HEK293 (cell line): Measurements from ENCODE around the gene FASN.

Source experiments
- CTCF ChIA-PET: fragments of 350-600 bp; formaldehyde crosslinking; extraction: SDS; loops from one replicate; lab custom pipeline; 2021; ENCODE audit warnings: antibody characterized with exemption; lab: Yijun Ruan, JAX
- POLR2A ChIA-PET: fragments of 300-600 bp; formaldehyde crosslinking; extraction: SDS; loops from one replicate; lab custom pipeline; 2020; ENCODE audit warnings: antibody characterized with exemption, inconsistent platforms; lab: Yijun Ruan, JAX
- H3K27ac ChIP-seq: fragments of 200-500 bp; sonication (Bioruptor generic); 2 replicates; pipeline ENCODE4 v1.5.1; 2014; ENCODE audit warnings: low read depth, low read length, control low read depth, inconsistent platforms; ENCODE audit errors: extremely low read depth
- H3K36me3 ChIP-seq, 2 experiments: fragments of 200-500 bp in 1 of 2; sonication (Bioruptor generic) in 1 of 2; 1 replicate in 1 of 2; 2 replicates in 1 of 2; pipeline ENCODE4 v1.5.1; 2014 to 2017; ENCODE audit warnings: inconsistent platforms in 2 of 2, low read length in 2 of 2; ENCODE audit not compliant: control insufficient read depth in 2 of 2, insufficient read depth in 1 of 2
- H3K4me1 ChIP-seq: fragments of 200-500 bp; sonication (Bioruptor generic); 2 replicates; pipeline ENCODE4 v1.5.1; 2014; ENCODE audit warnings: mild to moderate bottlenecking, low read length, inconsistent platforms; ENCODE audit not compliant: control insufficient read depth, insufficient read depth
- H3K4me3 ChIP-seq: 2 replicates; pipeline ENCODE4 v1.5.1; 2011; ENCODE audit warnings: low read depth, mild to moderate bottlenecking, control low read depth, low read length, moderate library complexity
- H3K9me3 ChIP-seq: fragments of 200-500 bp; sonication (Bioruptor generic); 2 replicates; pipeline ENCODE4 v1.5.1; 2014; ENCODE audit warnings: low read depth, low read length, inconsistent platforms; ENCODE audit not compliant: control insufficient read depth, insufficient read depth
- EGR2 ChIP-seq: fragments of 450-650 bp; formaldehyde crosslinking; IDR thresholded peaks from 2 replicates; pipeline ENCODE4 v1.5.1; 2016; ENCODE audit warnings: low read depth, missing biosample characterization, missing genetic modification characterization
- GLIS1 ChIP-seq: fragments of 450-650 bp; formaldehyde crosslinking; IDR thresholded peaks from 2 replicates; pipeline ENCODE4 v1.5.1; 2016; ENCODE audit warnings: missing biosample characterization, missing genetic modification characterization
- GLIS2 ChIP-seq: fragments of 450-650 bp; formaldehyde crosslinking; IDR thresholded peaks from 2 replicates; pipeline ENCODE4 v1.5.1; 2016; ENCODE audit warnings: missing biosample characterization, missing genetic modification characterization
- HOXC10 ChIP-seq: sonication (generic); formaldehyde crosslinking; IDR thresholded peaks from 2 replicates; pipeline ENCODE4 v1.8.1; 2023; ENCODE audit warnings: mild to moderate bottlenecking, missing genetic modification reagents
- HOXD13 ChIP-seq: sonication (generic); formaldehyde crosslinking; IDR thresholded peaks from 2 replicates; pipeline ENCODE4 v1.8.0; 2022; ENCODE audit warnings: missing genetic modification reagents, borderline replicate concordance
- PRDM2 ChIP-seq: fragments of 450-650 bp; formaldehyde crosslinking; IDR thresholded peaks from 2 replicates; pipeline ENCODE4 v1.5.1; 2016; ENCODE audit warnings: missing biosample characterization, missing genetic modification characterization, borderline replicate concordance
- TRIM28 ChIP-seq: IDR thresholded peaks from 2 replicates; pipeline ENCODE4 v1.6.1; 2011; ENCODE audit warnings: low read length, control low read depth, borderline replicate concordance
- ZFHX2 ChIP-seq: fragments of 450-650 bp; formaldehyde crosslinking; conservative IDR thresholded peaks from 2 replicates; pipeline ENCODE4 v1.5.1; 2016; ENCODE audit warnings: missing biosample characterization, missing genetic modification characterization
- ZIC2 ChIP-seq: fragments of 450-650 bp; formaldehyde crosslinking; IDR thresholded peaks from 2 replicates; pipeline ENCODE4 v1.5.1; 2016; ENCODE audit warnings: missing biosample characterization, missing genetic modification characterization
- ZNF114 ChIP-seq: fragments of 450-650 bp; formaldehyde crosslinking; IDR thresholded peaks from 2 replicates; pipeline ENCODE4 v1.5.0; 2017; ENCODE audit warnings: missing biosample characterization, missing genetic modification characterization
- ZNF121 ChIP-seq: fragments of 450-650 bp; formaldehyde crosslinking; IDR thresholded peaks from 2 replicates; pipeline ENCODE4 v1.5.1; 2016; ENCODE audit warnings: missing biosample characterization, missing genetic modification characterization
- ZNF394 ChIP-seq: fragments of 450-650 bp; formaldehyde crosslinking; IDR thresholded peaks from 2 replicates; pipeline ENCODE4 v1.5.1; 2016; ENCODE audit warnings: missing biosample characterization, missing genetic modification characterization, mild to moderate bottlenecking, moderate library complexity, borderline replicate concordance
- ZNF529 ChIP-seq: fragments of 450-650 bp; formaldehyde crosslinking; IDR thresholded peaks from 2 replicates; pipeline ENCODE4 v1.5.1; 2017; ENCODE audit warnings: missing genetic modification characterization, missing biosample characterization; ENCODE audit not compliant: insufficient replicate concordance
- ZNF548 ChIP-seq: fragments of 450-650 bp; formaldehyde crosslinking; IDR thresholded peaks from 2 replicates; pipeline ENCODE4 v1.5.1; 2016; ENCODE audit warnings: missing biosample characterization, missing genetic modification characterization
- ZNF558 ChIP-seq: fragments of 450-650 bp; formaldehyde crosslinking; IDR thresholded peaks from 2 replicates; pipeline ENCODE4 v1.5.1; 2016; ENCODE audit warnings: missing biosample characterization, missing genetic modification characterization
- ZNF768 ChIP-seq: fragments of 450-650 bp; formaldehyde crosslinking; IDR thresholded peaks from 2 replicates; pipeline ENCODE4 v1.5.1; 2018; ENCODE audit warnings: missing biosample characterization, mild to moderate bottlenecking, missing genetic modification characterization
- ZNF785 ChIP-seq: fragments of 450-650 bp; formaldehyde crosslinking; IDR thresholded peaks from 2 replicates; pipeline ENCODE4 v1.5.1; 2016; ENCODE audit warnings: missing biosample characterization, missing genetic modification characterization
- TF ChIP-seq, protein P1 (sequence below): fragments of 450-650 bp; formaldehyde crosslinking; IDR thresholded peaks from 2 replicates; pipeline ENCODE4 v1.5.1; 2016; ENCODE audit warnings: missing biosample characterization, missing genetic modification characterization
- TF ChIP-seq, protein P2 (sequence below): fragments of 450-650 bp; formaldehyde crosslinking; IDR thresholded peaks from 2 replicates; pipeline ENCODE4 v1.5.1; 2016; ENCODE audit warnings: missing biosample characterization, missing genetic modification characterization, low read depth

Gene FASN

GRCh38 chr17:82090549-82091263 is 7.3 kb downstream of the FASN start:
- Histone ChIP-seq H3K36me3 (peaks cover 28 to 97% of the 10 kb centered on the region in 2 experiments), H3K4me3 (no peak overlapping the region), H3K4me1 (no peaks in the 10 kb centered on the region), H3K27ac (no peak overlapping the region), H3K9me3 (no peaks in the 10 kb centered on the region)
- CTCF ChIA-PET = no interaction called here
- POLR2A ChIA-PET = interaction anchor here (0.5 to 2.3 kb wide), 7 partner anchors 10 to 410 kb away, joined by 3 to 9 read pairs (median 4); partner anchors contain the start of gene DCXR
- TF ChIP-seq, protein P1, sequence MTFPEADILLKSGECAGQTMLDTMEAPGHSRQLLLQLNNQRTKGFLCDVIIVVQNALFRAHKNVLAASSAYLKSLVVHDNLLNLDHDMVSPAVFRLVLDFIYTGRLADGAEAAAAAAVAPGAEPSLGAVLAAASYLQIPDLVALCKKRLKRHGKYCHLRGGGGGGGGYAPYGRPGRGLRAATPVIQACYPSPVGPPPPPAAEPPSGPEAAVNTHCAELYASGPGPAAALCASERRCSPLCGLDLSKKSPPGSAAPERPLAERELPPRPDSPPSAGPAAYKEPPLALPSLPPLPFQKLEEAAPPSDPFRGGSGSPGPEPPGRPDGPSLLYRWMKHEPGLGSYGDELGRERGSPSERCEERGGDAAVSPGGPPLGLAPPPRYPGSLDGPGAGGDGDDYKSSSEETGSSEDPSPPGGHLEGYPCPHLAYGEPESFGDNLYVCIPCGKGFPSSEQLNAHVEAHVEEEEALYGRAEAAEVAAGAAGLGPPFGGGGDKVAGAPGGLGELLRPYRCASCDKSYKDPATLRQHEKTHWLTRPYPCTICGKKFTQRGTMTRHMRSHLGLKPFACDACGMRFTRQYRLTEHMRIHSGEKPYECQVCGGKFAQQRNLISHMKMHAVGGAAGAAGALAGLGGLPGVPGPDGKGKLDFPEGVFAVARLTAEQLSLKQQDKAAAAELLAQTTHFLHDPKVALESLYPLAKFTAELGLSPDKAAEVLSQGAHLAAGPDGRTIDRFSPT (tag by site-specific recombination) = peak; percentile 44; the same call in 1 of the 2 replicates
- TF ChIP-seq ZNF114 (no peak), TRIM28 (no peak), ZNF768 (tag by site-specific recombination) (no peak), GLIS1 (peak; percentile 0; the same call in 1 of the 2 replicates), ZNF394 (tag by site-specific recombination) (no peak)
- TF ChIP-seq, protein P2, sequence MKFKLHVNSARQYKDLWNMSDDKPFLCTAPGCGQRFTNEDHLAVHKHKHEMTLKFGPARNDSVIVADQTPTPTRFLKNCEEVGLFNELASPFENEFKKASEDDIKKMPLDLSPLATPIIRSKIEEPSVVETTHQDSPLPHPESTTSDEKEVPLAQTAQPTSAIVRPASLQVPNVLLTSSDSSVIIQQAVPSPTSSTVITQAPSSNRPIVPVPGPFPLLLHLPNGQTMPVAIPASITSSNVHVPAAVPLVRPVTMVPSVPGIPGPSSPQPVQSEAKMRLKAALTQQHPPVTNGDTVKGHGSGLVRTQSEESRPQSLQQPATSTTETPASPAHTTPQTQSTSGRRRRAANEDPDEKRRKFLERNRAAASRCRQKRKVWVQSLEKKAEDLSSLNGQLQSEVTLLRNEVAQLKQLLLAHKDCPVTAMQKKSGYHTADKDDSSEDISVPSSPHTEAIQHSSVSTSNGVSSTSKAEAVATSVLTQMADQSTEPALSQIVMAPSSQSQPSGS (tag by site-specific recombination) = 0 out of 2 replicates have a peak, but pooled peaks have one; percentile 60

DNA sequence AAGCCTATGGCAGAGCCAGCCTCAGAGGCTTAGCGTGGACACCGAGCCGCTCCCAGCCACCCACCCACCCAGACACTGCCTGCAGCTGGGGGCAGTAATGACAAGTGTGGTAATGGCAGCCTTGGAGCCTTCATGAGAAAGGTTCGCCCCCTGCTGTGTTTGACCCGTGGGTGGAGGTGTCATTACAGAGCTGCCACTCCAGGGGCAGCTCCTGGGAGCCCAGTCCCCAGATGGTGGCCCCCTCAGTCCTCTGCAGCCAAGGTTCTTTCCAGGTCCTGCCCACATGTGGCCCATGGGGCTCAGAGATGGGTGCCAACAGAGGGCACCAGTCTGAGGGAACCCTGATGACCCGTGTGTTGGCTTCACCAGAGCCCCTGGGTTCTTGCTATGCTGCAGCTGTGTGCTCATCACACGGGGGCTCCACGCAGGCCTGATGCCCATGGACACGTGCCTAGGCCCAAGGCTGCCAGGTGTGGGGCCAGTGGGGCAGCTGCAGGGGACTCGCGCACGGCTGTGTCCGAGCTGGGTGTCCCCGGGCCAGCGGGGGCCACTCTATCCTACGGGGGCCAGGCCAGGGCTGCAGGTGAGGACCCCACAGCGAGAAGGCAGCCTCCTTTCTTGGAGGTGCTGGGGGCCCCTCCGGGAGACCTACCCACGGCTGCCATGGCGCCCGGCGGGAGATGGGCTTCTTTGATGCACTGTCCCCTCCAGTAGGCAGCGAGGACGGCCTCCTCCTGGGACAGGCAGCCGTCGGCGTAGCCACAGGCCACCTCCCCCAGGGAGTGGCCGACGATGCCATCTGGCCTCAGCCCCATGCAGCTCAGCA is 8.1 kb downstream of the FASN start:
- Histone ChIP-seq H3K9me3 (no peaks in the 10 kb centered on the region), H3K27ac (no peak overlapping the region), H3K36me3 (peaks cover 28 to 97% of the 10 kb centered on the region in 2 experiments), H3K4me3 (no peak overlapping the region), H3K4me1 (no peaks in the 10 kb centered on the region)
- CTCF ChIA-PET = no interaction called here
- no peak for TF ChIP-seq ZNF121
- TF ChIP-seq ZNF558 (tag by site-specific recombination) = no peak
- no peak for TF ChIP-seq PRDM2 (tag by site-specific recombination)
- TF ChIP-seq ZFHX2 (tag by site-specific recombination) = peak; percentile 64
- no peak for TF ChIP-seq HOXD13 (CRISPR knock-in tag)
- TF ChIP-seq GLIS2 = peak; percentile 78
- peak; percentile 85 for TF ChIP-seq ZIC2 (tag by site-specific recombination)
- peak; percentile 91 for TF ChIP-seq GLIS1
- TF ChIP-seq HOXC10 (CRISPR knock-in tag) = no peak
- TF ChIP-seq EGR2 (tag by site-specific recombination) = peak; percentile 90
- no peak for TF ChIP-seq ZNF529 (tag by site-specific recombination)
- TF ChIP-seq ZNF548 (tag by site-specific recombination) = no peak
- TF ChIP-seq ZNF785 (tag by site-specific recombination) = no peak
- POLR2A ChIA-PET = interaction anchor here (0.5 to 2.3 kb wide), 9 partner anchors 14 to 803 kb away, joined by 3 to 9 read pairs (median 4); partner anchors contain the start of gene DCXR
